Bronchial epithelial cell (primary cell): Measurements from ENCODE around the gene ZNF185. TPM values are rescaled to one million over a fixed set of nuclear protein-coding genes. Genes with fewer than 3 reads are reported as not detected.

Source experiments
- DNase-seq: peaks from one replicate; pipeline ENCODE4 v3.0.0-alpha.2; 2010; ENCODE audit warnings: low read depth
- FAIRE-seq: peaks from 2 replicates; lab custom pipeline; 2011; peaks lifted over from hg19 to GRCh38; lab: Jason Lieb, UNC
- H3K27me3 ChIP-seq: 2 replicates; pipeline ENCODE4 v1.5.1; 2011; ENCODE audit warnings: low read length; ENCODE audit not compliant: control insufficient read depth, insufficient read depth
- H3K36me3 ChIP-seq: 2 replicates; pipeline ENCODE4 v1.5.1; 2011; ENCODE audit warnings: low read length; ENCODE audit not compliant: control insufficient read depth, insufficient read depth
- H3K4me3 ChIP-seq: 2 replicates; pipeline ENCODE4 v1.5.1; 2011; ENCODE audit warnings: mild to moderate bottlenecking, low read depth, low read length, control low read depth
- CTCF ChIP-seq: IDR thresholded peaks from 2 replicates; pipeline ENCODE4 v1.5.1; 2011; ENCODE audit warnings: mild to moderate bottlenecking, moderate library complexity, low read length, control low read depth, inconsistent platforms; ENCODE audit not compliant: insufficient read depth, severe bottlenecking
- total RNA-seq: library from RNA; depleted of rRNA; stranded (reverse); fragments of >200 nt; gene quantifications from 2 replicates; pipeline ENCODE4 v1.2.1, GENCODE V29; 2014

The ZNF185 gene
- 93.5 and 264 TPM in 2 replicates for total RNA-seq

- no peak for TF ChIP-seq CTCF
- FAIRE-seq = no peak
These were observed at the start of gene ZNF185 for GRCh38 chrX:152897222-152898131. Gene ZNF185, plus strand, starts transcription at chrX:152898067. Its CDS starts 16,423 bp downstream, at chrX:152914490.

GRCh38 chrX:152850465-152850864 lies 47.4 kb upstream of the ZNF185 start:
- FAIRE-seq = no peak

More at GRCh38 chrX:152897222-152898131, at the start of gene ZNF185:
- peak; percentile 50 for DNase-seq
- Histone ChIP-seq H3K27me3 (no peaks in the 10 kb centered on the region), H3K36me3 (peaks cover 8% of the 10 kb centered on the region), H3K4me3 (peak within 1 kb of the TSS; percentile 62)

GRCh38 chrX:152853986-152854385 lies 43.9 kb upstream of the ZNF185 start:
- H3K36me3 ChIP-seq = peaks cover 6% of the 10 kb centered on the region
- no peak for FAIRE-seq

More at GRCh38 chrX:152850465-152850864, 47.4 kb upstream of the ZNF185 start:
- no peak for DNase-seq
- H3K27me3 ChIP-seq = no peaks in the 10 kb centered on the region
- no peak for TF ChIP-seq CTCF
- peaks cover 4% of the 10 kb centered on the region for H3K36me3 ChIP-seq
- no peak overlapping the region for H3K4me3 ChIP-seq

GRCh38 chrX:152861116-152861515 lies 36.8 kb upstream of the ZNF185 start:
- peaks cover 8% of the 10 kb centered on the region for H3K36me3 ChIP-seq
- no peak for FAIRE-seq
- H3K27me3 ChIP-seq = no peaks in the 10 kb centered on the region
- DNase-seq = no peak
- no peak overlapping the region for H3K4me3 ChIP-seq
- TF ChIP-seq CTCF = no peak

More at GRCh38 chrX:152853986-152854385, 43.9 kb upstream of the ZNF185 start:
- TF ChIP-seq CTCF = no peak
- H3K27me3 ChIP-seq = no peaks in the 10 kb centered on the region
- no peak overlapping the region for H3K4me3 ChIP-seq
- no peak for DNase-seq

GRCh38 chrX:152861826-152862225 lies 36.0 kb upstream of the ZNF185 start:
- Histone ChIP-seq H3K36me3 (peaks cover 8% of the 10 kb centered on the region), H3K27me3 (no peaks in the 10 kb centered on the region), H3K4me3 (no peak overlapping the region)
- TF ChIP-seq CTCF = no peak
- FAIRE-seq = no peak
- no peak for DNase-seq
